ENCODE results near the gene RYR1.

- TF ChIP-seq POLR2A (IDR thresholded peaks at IDR 0.05) (no peak), CTCF (IDR thresholded peaks at IDR 0.05) (no peak)
Observed at GRCh38 chr19:38519988-38520387, 86.5 kb downstream of the RYR1 start.

All from thyroid gland (tissue), 4 donors.